ENCODE results near the gene RAB29.
"Not testable (repeated sequence)": the region's sequence is repeated elsewhere in the genome, so short reads cannot be mapped to it uniquely, and the experiment has no call there.

Gene RAB29

GRCh38 chr1:205763980-205764379 lies 11.3 kb downstream of the RAB29 start:
- DNase-seq: no peak

- no peak for DNase-seq
These were observed 14.7 kb downstream of the RAB29 start for GRCh38 chr1:205760606-205761005.

DNA sequence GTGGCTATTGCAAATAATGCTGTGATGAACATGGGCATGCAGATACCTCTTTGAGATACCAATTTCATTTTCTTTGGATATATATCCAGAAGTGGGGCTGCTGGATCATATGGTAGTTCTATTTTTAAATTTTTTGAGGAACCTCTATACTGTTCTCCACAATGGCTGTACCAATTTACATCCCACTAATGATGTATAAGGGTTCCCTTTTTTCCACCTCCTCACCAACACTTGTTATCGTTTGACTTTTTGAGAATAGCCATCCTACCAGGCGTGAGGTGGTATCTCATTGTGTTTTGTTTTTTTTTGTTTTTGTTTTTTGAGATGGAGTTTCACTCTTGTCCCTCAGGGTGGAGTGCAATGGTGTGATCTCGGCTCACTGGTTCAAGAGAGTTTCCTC lies 18.7 kb downstream of the RAB29 start:
- DNase-seq: no peak

DNA sequence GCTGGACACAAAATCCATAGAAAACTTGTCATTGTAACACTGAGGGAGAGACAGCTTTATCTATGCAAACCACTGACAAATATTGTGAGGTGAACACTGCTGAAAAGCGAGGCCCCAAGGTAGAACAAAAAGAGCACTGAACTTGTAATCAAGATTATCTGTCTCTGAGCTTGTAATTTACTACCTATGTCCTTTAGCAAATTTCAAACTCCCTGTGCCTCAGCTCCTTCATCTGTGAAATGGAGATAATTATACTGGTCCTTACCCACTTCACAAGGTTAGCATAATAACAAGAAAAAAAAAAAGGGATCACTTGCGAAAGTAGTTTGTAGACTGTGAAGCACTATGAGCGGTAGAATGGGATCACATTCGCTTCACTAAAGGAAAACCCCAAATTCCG lies 20.4 kb downstream of the RAB29 start:
- no peak for DNase-seq

GRCh38 chr1:205751036-205751651 lies 24.1 kb downstream of the RAB29 start:
- no peak for DNase-seq

DNA sequence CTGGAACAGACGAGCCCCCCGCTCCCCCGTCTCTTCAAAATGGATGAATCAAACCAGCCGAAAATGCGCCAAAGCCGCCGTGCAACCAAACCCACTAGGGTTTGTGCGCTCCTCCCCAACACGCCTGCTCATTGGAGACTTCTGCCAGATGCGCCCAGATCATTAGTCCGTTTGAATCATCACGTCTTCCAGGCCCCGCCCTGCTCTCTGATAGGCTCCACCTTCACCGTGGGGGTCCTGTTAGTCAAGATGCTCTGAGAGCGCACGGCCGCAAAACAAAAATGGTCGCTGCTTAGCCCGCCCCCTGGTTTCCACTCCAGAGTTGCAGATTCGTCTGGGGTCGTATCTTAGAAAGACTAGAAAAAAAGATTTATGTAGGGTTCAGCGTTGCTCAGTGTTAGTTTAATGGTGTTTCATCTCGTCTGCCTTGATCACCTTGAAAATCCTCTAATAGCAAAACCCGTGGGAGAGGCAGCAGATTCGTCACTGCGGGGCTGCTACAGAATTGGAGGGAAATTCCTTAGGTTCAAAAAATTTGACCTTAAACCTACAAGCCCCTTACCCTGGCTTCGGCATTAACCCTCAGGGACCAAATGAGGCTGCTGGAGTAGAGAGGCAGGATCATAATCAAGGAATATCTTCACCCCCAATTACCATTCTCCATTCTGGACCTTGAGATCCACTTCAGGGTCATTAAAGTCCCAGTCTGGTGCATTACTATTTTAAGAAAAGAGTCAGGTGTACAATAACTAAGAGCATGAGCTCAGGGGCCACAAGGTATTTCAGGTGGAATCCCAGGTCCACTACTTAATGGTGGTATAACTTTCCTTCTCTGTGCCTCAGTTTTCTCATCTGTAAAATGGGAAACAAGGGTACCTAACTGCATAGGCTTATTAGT lies 24.9 kb downstream of the RAB29 start, which contains the start of gene NUCKS1:
Gene NUCKS1 (minus strand): TSS at position 45 of the 898 bp plus-strand sequence. CDS start 209 bp downstream, outside the sequence.
- DNase-seq: peak; percentile 99

DNA sequence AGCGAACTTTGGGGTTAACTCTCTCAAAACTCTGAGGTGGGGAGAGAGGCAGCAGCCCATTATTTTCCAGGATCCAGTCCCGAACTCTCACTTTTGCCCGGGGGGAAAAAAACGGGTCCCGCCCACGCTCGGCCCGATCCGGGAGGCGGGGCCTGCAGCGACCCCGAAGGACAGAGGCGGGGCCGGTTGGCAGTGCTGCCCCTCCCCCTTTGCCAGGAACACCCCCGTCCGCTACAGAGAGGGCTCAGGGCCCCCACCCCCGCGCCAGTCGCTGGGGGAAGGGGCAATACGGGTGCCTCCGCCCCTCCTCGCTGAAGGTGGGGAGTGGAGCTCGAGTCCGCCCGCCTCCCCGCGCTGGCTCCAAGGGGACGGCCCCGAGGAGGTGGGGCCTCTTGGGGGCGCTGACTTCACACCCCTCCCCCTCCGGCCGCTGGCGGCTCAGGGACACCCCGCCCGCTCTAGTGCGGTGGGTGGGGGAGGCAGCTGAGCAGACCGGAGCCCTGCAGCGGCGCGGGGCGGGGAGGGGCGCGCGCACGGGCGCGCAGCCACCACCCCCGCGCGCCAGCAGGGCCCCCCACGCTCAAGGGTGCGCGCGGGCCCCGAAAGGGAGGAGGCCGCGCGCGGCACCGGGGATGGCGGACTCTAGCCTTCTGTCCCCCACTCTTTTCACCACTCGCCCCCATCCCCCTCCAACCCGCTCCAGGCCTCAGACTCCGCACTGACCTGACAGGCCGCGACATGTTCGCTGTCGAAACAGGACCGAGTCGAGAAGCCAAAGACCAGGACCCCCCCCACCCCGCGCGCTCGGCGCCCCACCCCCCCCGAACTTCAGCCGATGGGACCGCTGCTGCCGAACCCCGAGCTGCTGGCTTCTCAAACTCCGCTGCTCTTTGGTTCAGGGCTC lies 25.8 kb downstream of the RAB29 start:
- DNase-seq: peak; percentile 88

DNA sequence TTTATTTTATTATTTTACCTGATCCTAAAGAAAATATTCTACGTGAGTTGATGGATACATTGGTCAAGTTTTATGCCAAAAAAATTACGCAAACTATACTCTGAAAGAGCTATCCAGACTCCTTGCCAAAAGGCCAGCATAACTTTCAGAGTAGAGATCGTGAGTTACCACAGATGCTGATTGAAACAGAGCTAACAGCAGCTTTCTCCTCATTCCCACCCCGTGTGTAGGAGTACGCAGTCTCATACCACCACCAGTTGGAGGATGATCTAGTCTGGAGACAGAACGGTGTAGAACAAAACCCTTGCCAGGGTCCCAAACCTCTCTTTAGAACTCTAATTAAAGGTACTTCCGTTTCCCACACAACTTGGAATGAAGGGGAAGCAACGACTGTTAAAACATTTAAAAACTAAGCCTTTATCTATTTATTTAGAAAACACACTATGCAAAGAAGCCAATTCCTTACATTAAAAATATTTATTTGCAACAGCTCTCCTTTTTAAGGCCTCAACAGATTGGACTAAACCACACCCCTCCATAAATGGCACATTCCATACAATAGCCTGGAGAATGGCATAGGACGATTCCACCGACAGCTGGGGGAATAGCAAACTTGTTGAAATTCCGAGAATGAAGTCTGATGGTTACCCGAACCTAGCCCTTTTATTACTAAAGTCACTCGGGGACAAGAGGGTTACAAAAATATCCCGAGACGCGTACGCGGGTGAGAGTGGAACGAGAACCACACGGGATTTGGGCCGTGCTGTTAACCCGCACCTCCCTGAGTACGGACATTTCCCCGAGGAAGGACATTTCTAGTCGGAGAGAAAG lies 26.7 kb downstream of the RAB29 start:
- DNase-seq: peak; percentile 54

DNA sequence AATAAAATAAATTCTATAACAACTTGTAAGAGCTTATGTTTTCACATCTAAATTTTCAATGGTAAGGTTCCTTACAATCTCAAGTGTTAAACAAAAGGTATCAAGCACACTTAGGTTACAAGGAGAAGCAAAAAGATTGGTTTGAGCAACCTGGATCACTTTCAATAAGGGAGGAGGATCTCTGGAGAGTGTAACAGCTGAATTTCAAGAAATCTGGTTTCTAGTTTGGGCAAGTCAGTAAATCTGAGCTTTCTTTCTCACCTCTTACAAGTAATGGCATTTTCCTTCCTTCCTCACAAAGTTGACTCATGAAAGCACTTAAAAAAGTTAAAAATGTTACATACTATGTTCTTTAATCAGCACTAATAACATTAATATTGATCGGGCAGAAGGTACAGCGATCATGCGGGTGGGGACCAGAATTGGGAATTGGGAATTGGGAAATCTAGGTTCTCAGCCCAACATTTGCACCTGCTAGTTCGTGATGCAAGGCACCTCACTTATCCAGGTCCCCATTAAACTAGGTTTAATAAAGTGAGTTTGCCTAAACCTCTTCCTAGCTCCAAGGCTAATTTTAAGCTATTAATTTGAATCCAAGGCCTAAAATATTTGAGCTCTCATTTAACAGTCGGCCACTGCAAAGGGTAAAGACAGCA lies 28.4 kb downstream of the RAB29 start:
- no peak for DNase-seq

- no peak for DNase-seq
These were observed 30.9 kb downstream of the RAB29 start for GRCh38 chr1:205744403-205744802.

DNA sequence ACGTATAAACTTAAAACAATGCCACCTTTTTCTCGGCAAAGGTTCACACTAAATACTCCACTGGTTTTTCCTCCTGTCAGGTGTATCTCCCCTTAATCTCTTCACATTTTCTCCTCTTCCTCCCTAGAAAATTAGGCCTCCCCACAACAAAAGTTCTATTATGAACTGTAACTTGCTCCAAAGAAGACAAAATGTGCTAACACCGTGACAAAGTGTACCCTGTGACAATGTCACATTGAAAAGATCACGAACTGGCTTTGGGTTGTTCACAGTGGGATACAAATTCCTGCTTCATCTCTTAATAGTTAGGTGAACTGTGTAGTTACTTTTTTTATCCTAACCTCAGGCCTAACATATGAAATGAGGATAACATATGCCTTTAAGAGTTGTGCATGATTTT lies 31.3 kb downstream of the RAB29 start:
- no peak for DNase-seq

DNA sequence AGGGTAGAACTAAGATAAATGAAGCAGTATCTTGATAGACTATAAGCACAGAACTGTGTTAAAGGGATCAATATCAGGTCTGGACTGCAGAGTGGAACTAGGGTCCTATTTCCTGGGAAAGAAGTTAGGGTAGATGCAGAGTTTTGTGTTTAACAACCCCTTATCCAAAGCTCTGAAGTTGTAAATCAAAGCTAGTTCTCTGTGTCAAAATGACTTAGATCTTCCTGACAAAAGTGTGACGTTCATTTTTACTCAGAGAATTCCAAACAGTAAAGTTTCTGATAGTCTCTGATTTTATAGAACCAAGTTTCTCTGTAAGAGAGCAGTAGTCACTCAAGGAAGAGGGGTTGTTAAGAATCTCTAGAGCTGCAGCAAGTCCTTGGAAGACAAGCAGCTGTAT lies 33.6 kb downstream of the RAB29 start:
- no peak for DNase-seq

DNA sequence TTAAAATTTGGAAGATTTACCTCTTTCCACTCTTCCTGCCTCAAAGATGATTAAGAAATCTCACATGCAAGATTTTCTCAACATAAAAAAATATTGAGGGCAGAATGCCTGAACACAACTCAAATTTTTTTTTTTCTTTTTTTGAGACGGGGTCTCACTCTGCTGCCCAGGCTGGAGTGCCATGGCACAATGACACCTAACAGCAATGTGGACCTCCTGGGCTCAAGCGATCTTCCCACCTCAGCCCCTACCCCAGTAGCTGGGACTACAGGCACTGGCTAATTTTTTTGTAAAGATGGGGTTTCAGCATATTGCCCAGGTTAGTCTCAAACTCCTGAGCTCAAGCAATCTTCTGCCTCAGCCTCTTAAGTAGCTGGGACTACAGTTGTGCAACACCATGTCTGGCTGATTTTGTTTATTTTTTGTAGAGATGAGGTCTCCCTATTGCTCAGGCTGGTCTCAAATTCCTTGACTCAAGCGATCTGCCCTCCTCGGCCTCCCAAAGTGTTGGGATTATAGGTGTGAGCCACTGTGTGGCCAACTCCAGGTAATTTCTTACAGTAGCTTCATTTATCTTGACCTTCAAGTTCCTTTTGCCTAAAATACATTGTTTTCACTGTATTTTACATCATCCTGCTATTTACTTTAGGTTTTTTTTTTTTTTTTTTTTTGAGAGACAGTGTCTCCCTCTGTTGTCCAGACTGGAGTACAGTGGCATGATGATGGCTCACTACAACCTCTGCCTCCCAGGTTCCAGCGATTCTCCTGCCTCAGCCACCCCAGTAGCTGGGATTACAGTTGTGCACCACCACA lies 35.7 kb downstream of the RAB29 start:
- no peak for DNase-seq

DNA sequence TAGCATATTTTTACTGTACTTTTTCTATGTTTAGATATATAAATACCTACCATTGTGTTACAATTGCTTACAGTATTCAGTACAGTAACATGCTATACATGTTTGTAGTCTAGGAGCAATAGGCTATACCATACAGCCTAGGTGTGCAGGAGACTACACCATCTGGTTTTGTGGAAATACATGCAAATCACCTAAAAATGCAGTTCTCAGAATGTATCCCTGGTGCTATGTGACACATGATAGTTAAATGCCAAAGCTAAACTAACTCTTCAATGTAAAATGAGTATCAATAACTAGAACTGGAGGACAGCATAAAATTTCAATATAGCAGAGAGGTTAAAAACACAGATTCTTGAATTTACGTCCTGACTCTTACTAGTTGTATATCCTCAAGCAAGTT lies 40.1 kb downstream of the RAB29 start:
- no peak for DNase-seq

DNA sequence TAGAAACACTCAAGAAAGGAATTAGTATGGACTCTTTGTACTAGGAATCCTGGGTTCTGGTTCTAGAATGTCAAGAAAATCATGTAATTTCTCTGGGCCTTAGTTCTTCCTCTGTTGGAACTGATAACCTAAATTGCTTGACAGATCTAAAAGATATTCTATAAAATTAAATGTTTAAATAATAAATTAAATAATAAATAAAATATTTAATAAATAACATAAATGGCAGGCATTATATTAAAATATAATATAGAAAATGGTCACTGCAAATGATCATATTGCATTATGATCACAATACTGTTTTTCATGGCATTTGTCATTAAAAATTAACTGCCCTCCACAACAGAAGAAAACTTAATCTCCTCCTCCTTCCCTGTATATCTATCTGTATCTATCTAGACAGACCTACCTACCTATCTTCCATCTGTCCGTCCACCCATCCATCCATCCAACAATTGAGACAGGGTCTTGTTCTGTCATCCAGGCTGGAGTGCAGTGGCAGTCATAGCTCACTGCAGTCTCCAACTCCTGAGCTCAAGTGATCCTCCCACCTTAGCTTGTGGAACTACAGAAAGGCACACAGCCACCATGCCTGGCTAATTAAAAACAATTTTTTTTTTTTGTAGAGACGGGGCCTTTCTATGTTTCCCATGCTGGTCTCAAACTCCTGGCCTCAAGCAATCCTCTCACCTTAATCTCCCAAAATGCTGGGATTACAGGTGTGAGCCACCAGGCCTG lies 41.7 kb downstream of the RAB29 start:
- DNase-seq: no peak

GRCh38 chr1:205729945-205730610 lies 45.2 kb downstream of the RAB29 start:
- no peak for DNase-seq

- no peak for DNase-seq
These were observed 48.6 kb downstream of the RAB29 start for GRCh38 chr1:205726619-205727125.

DNA sequence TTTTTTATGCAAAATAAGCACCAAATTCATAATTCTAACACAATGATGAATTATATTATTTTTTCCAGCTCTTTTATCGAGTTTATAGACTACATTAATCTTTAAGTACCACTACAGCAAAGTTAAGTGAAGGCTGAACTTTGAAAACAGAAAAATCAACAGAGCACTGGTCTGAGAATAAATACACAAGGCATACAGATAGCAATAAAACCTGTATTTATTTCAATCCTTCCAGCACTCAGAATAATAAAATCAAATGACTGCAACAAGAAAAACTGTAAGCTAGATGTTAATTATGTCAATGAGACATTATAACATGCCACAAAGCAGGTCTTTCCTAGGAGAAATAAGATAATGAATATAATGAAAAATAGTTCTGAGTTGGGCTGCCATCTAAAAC lies 49.8 kb downstream of the RAB29 start:
- no peak for DNase-seq

GRCh38 chr1:205720740-205721139 lies 54.5 kb downstream of the RAB29 start:
- DNase-seq: not testable (repeated sequence)

All from NCI-H1694 (cell line).